GM18858 (cell line): ENCODE results near the gene MB.
"Not testable (repeated sequence)": the region's sequence is repeated elsewhere in the genome, so short reads cannot be mapped to it uniquely, and the experiment has no call there.

Source experiments
- ATAC-seq: cut with Tn5 transposase; IDR thresholded peaks from one replicate; pipeline ENCODE4 v1.9.1; 2021; ENCODE audit not compliant: unreplicated experiment

The MB gene

GRCh38 chr22:35638001-35638400 is 20.9 kb upstream of the MB start:
- ATAC-seq, result no peak

GRCh38 chr22:35637254-35637653 is 20.1 kb upstream of the MB start:
- ATAC-seq, result no peak

GRCh38 chr22:35634943-35635540 is 17.9 kb upstream of the MB start:
- ATAC-seq, result no peak

GRCh38 chr22:35634015-35634414 is 16.9 kb upstream of the MB start:
- no peak for ATAC-seq

GRCh38 chr22:35633520-35633919 is 16.4 kb upstream of the MB start:
- no peak for ATAC-seq

GRCh38 chr22:35632935-35633334 is 15.8 kb upstream of the MB start:
- no peak for ATAC-seq

- no peak for ATAC-seq
Observed at GRCh38 chr22:35631597-35631996, 14.5 kb upstream of the MB start.

GRCh38 chr22:35630891-35631290 is 13.8 kb upstream of the MB start:
- ATAC-seq, result no peak

GRCh38 chr22:35630387-35630793 is 13.3 kb upstream of the MB start:
- no peak for ATAC-seq

GRCh38 chr22:35629406-35630216 is 12.5 kb upstream of the MB start:
- no peak for ATAC-seq

- no peak for ATAC-seq
Observed at GRCh38 chr22:35628732-35629131, 11.6 kb upstream of the MB start.

GRCh38 chr22:35627267-35628041 is 10.3 kb upstream of the MB start:
- ATAC-seq, result no peak

- no peak for ATAC-seq
Observed at GRCh38 chr22:35625763-35626432, 8.8 kb upstream of the MB start.

- ATAC-seq, result no peak
Observed at GRCh38 chr22:35624547-35624946, 7.4 kb upstream of the MB start.

- ATAC-seq, result not testable (repeated sequence)
Observed at GRCh38 chr22:35623885-35624284, 6.8 kb upstream of the MB start.

GRCh38 chr22:35622191-35622913 is 5.2 kb upstream of the MB start:
- no peak for ATAC-seq

GRCh38 chr22:35621451-35621850 is 4.3 kb upstream of the MB start:
- ATAC-seq, result no peak

- ATAC-seq, result no peak
Observed at GRCh38 chr22:35620624-35621251, 3.6 kb upstream of the MB start.

GRCh38 chr22:35619336-35620094 is 2.4 kb upstream of the MB start:
- no peak for ATAC-seq
